ENCODE results near the gene NCCRP1.
A peak's percentile ranks its signal among the peaks of the same experiment; 100 is the strongest.

The NCCRP1 gene

DNA sequence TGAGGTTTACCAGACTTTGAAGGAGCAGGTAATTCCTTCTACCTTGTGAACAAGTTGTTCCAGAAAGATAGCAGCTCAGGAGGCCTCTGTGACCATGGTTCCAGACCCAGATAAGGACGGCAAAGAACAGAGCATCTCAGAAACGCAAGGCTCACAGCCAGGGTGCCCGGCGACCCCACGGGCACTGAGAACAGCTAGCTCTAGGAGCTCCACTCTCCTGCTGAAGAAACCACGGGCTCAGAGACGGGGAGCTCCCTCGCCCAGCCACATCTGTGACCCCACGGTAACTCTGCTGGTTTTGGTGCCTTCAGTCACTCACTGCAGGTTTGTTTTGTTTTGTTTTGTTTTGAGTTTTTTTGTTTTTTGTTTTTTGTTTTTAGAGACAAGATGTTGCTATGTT, 16.0 kb upstream of the NCCRP1 start:
- no peak for DNase-seq (ENCODE audit: low spot score)

DNA sequence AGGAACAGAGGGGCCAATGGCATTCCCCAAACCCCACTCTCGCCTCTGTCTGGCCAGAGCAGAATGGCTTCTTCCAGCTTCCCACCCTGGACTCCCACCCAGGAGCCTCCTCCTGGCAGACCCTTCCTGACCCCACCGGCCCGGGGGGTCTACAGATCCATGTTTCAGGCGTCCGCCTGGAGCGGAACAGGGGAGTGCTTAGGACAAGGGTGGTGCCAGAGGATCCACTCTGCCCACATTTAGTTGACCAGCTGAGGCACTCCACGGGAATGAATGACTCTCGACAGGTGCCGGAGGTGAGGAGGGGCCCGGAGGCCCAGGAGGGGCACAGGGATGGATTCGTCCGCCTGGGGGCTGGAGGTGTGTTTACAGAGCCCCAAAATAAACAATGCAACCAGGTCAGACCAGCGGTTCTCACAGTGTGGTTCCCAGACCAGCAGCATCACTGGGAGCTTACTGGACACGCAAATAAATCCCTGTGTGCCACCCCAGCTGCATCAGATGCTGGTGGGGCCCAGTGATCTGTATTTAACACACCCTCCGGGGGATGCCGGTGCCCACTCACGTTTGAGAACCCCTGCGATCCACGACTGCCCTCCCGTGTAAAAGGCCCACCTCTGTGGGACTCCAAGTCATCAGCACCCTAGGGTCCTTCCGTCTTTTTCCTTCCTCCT, 15.1 kb upstream of the NCCRP1 start:
- no peak for DNase-seq (ENCODE audit: low spot score)

DNA sequence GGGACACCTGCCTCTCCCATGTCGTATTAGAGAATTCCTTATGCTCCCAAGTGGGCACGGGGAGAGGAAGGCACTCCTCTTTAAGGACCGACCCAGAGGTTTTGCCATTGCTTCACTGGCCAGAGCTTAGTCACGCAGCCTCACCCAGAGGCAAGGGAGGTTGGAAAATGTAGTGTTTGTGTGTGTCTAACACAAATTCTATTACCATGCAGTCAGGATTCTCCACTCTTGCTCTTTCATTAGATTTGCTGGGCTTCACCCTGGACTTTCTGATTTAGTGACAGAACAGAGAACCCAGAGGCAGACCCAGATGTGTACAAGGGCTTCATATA, 14.6 kb upstream of the NCCRP1 start:
- DNase-seq (ENCODE audit: low spot score), result no peak

DNA sequence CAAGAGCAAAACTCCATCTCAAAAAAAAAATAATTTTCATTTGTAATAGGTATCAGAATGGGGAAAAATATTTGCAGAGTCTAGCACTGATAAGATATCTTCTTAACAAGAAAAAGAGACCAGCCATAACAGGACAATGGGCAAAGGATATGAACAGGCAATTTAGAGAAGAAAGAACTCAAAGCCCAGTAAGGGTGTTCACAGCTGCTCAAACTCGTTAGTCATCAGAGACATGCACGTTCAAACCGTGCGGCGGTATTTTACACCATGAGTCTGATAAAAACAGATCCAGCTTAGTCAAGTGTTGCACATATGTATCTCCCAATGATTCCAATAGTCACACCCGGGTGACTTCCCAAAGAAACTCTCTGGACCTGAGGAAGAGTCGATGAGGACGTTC, 13.7 kb upstream of the NCCRP1 start:
- DNase-seq (ENCODE audit: low spot score), result no peak

DNA sequence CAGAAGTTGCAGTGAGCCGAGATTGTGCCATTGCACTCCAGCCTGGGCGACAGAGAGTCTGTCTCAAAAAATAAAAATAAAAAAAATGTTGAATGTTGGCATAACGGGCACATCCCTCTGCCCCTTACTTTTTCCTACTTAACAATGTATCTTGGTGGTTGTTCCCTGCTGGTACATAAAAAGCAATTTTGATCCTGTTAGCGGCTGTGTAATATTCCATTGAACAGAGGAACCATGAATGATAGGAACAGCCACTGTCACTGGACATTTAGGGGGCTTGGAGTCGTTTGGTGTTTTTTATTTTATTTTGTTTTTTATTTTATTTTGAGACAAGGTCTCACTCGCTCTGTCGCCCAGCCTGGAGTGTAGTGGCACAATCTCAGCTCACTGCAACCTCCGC, 10.4 kb upstream of the NCCRP1 start:
- DNase-seq (ENCODE audit: low spot score), result no peak

DNA sequence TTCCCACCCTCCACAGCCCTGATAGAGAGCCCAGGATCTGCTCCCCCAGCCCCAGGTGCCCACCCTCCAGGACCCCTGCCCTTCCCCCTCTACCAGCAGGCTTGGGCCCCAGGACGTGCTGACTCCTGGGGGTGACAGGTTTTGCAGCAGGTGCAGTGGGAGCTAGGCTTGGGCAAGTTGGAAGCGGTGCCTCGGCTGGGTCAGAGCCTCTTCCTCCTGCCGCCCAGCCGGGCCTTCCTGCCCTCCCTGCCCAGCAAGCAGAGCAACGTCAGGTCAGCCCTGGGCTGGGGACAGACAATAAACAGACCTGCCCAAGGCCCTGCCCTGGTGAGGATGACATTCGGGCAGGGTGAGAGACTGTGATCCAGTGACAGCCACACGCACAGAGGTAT, 9.2 kb upstream of the NCCRP1 start:
- DNase-seq (ENCODE audit: low spot score), result no peak

DNA sequence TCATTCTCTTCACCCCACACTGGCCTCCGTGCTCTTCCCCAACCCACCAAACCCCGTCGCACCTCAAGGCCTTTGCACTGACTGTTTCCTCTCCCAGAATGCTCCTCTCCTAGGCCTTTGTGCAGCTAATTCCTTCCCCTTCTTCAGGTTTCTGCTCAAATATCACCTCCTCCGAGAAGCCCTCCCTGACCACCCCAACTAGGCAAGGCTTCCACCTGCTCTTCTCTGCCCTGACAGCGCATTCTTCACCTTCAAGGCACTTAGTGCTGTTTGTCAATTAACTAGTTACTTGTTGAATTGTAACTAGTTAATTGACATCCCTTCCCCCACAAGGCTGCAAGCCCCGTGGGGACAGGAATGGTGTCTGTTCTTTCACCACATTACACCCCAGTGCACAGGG, 7.8 kb upstream of the NCCRP1 start:
- no peak for DNase-seq (ENCODE audit: low spot score)

DNA sequence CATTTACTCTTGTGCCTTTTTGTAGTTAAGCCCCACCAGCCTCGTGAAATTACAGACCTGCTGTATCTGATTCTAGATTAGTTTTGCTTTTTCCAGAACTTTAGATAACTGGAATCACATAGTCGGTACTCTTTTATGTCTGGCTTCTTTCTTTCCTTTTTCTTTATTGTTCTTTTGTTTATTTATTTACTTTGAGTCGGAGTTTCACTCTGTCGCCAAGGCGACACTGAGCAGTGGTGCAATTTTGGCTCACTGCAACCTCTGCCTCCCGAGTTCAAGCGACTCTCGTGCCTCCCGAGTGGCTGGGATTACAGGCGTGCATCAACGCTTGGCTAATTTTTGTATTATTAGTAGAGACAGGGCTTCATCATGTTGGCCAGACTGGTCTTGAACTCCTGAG, 6.0 kb upstream of the NCCRP1 start:
- no peak for DNase-seq (ENCODE audit: low spot score)

DNA sequence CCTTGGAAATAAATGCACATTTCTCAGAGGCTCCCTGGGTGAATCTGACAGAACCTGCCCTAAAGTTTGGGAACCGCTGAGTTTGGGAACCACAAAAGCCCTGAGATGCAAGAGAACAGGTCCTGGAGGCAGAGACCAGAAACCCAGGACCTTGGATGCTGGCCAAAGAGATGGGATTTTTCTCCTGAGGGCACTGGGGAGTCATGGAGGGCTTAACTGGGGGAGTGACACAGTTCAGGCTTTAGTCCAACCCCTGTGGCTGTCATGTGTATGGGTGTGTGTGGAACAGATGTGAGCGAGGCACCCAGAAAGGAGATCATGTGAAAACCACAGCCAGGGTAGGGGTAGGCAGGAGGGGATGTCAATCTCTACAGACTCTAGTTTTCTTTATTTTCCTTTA, 3.9 kb upstream of the NCCRP1 start:
- DNase-seq (ENCODE audit: low spot score), result no peak

DNA sequence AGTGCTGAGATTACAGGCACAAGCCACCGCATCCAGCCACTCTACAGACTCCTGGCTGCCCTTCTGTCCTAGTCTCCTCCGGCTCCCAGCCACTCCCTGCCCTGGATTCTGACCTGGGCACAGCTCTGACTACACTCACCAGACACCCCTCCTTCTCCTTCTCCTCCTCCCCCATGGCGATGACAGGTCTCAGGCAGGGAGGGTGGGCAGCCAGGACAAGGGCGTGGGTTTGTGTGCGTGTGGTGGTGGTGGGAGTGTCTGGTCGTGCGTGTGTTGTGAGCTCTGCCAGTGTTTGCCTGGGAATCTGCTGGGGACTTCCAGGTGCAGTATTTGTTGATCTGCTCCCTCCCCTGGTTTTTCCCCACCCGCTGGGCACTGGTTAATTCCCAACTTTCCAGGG, 3.0 kb upstream of the NCCRP1 start:
- no peak for DNase-seq (ENCODE audit: low spot score)

DNA sequence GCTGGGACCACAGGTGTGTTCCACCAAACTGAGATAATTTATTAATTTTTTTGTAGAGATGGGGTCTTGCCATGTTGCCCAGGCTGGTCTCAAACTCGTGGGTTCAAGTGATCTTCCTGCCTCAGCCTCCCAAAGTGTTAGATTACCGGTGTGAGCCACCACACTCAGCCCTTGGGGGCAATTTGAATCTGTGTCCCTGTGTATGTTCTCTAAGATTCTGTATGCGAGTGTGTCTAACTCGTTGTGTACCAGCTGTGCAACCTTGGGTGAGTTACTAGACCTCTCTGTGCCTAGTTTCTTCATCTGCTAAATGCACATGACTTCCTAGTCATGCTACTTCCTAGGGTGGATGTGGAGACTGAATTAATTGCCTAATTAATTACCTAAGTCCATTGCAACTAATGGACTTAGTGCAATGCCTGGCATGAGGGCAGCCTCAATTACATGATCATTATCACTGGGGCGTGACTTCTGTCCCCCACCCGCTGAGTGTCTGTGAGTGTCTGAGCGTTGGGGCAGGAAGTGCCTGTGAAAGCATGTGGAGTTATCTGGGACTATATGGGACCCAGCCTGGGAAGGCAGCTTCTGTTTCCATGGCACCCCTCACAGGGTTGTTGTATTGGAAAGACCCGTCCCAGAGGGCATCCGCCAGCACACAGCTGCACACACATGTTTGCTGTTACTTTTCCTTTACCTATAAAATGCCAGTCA, 1.8 kb upstream of the NCCRP1 start:
- DNase-seq (ENCODE audit: low spot score), result no peak

DNA sequence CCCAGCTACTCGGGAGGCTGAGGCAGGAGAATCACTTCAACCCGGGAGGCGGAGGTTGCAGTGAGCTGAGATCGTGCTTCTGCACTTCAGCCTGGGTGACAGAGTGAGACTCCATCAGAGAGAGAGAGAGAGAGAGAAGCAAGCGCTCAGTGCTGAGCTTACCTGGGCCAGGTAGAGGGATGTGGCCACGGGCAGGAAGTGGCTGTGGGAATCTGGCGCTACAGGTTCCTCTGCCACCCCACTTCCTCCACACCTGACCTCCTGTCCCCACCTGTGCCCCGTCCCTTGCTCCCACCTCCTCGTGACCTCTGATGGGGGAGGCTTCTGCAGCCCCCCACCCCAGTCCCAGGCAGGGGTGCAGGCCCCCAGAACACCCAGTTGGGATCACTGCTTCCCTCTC, 1.0 kb upstream of the NCCRP1 start:
- DNase-seq (ENCODE audit: low spot score), result peak; percentile 10

DNA sequence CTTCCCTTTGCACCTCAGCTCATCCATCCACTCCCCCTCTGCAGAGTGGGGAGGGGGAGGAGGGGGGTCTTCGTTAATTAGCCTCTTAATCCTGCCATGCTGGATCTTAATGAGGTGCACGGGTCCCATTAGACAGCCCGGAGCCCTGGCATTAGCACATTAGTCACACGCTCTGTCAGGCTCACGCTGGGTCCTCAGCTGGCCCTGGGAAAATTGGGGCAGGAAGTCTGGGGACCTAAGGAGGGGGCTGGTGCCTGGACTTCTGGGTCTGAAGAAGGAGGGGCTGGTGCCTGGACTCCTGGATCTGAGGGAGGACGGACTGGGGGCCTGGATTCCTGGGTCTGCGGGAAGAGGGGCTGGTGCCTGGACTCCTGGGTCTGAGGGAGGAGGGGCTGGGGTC, 444 bp upstream of the NCCRP1 start:
- DNase-seq (ENCODE audit: low spot score), result no peak

DNA sequence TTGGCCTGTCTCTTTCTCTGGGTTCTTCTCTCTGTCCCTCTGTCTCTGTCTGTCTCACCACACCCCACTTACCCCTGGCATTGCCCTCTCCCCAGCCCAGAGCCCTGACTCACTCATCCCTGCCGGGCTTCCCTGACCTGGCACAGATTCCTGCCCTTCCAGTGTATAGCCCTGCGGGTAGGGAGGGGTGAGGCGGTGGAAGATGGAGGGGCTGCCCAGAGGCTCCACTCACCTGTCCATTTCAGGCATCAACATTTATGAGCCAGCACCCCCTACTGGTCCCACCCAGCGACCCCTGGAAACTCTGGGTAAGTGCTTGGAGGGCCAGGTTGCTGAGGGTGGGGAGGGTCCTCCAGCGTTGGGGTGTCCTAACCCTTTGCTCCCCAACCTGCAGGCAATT, 1.0 kb downstream of the NCCRP1 start:
- no peak for DNase-seq (ENCODE audit: low spot score)

DNA sequence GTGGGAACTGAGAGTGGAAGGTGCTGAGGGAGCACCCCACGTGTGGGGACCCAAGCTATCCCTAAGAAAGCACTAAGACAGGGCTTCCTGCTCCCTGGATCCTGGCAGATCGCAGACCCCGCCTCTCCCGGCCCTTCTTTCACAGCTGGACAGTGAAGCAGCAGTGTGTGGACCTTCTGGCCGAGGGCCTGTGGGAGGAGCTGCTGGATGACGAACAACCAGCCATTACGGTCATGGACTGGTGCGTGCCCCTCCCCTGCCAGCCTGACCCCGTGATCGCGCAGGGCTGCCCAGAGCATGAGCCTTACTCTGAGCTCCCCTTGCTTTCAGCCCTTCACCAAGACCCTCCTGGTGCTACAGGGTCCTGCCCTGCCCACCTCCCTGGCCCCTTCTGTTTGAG, 2.3 kb downstream of the NCCRP1 start:
- no peak for DNase-seq (ENCODE audit: low spot score)

DNA sequence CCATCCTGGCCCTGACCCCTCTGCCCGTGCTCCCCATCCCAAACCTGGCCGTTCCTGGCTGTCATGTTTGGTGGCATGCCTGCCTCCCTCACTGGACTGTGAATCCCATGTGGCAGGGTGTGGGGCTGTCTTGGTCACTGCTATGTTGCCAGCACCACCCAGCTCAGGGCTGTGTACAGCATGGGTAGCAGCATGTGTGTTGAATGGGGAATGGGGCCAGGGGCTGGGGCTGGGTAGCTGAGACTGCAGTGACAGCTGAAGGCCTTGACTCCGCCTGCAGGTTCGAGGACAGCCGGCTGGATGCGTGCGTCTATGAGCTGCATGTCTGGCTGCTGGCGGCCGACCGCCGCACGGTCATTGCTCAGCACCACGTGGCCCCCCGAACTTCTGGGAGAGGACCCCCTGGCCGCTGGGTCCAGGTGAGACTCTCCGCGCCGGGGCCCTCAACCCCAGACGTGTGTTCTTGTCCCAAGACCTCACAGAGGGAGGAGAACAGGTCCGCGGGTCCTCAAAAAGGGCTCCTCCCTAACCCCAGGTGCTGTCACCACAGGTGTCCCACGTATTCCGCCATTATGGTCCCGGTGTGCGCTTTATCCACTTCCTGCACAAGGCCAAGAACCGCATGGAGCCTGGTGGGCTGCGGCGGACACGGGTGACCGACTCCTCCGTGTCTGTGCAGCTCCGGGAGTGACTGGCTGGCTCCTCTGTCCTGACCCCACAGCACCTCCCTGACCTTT, 3.5 kb downstream of the NCCRP1 start:
- no peak for DNase-seq (ENCODE audit: low spot score)

DNA sequence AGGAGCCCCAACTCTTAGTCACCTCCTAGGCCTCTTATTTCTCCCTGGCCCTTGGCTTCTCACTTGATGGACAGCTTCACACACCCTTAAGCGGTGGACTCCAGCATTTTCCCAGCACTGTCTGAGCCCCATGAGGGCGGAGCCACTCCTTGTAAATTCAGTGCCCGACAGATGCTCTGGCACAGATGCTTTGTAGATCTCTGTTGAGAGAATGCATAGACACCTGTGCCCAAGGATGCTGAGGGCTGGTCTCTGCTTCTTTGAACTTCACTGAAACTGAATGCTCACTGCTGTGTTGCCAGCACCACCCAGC, 4.0 kb downstream of the NCCRP1 start:
- DNase-seq (ENCODE audit: low spot score), result no peak

DNA sequence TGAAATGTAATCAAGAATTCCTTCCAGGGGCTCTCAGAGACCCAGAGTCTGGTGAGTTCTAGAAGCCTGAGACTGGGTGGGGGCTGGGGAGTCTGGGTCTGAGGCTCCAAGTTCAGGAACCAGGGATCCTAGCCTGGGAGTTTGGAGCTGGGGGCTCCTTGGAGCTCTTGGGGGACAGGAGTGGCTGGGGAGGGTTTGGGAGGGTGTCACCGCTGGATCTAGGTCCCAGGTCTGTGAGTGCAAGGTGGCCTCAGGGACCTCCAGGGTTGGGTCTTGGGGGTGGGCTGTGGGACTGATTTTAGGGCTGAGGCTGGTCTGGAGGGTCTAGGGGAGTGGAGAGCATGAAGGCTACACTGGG, 6.2 kb downstream of the NCCRP1 start:
- no peak for DNase-seq (ENCODE audit: low spot score)

DNA sequence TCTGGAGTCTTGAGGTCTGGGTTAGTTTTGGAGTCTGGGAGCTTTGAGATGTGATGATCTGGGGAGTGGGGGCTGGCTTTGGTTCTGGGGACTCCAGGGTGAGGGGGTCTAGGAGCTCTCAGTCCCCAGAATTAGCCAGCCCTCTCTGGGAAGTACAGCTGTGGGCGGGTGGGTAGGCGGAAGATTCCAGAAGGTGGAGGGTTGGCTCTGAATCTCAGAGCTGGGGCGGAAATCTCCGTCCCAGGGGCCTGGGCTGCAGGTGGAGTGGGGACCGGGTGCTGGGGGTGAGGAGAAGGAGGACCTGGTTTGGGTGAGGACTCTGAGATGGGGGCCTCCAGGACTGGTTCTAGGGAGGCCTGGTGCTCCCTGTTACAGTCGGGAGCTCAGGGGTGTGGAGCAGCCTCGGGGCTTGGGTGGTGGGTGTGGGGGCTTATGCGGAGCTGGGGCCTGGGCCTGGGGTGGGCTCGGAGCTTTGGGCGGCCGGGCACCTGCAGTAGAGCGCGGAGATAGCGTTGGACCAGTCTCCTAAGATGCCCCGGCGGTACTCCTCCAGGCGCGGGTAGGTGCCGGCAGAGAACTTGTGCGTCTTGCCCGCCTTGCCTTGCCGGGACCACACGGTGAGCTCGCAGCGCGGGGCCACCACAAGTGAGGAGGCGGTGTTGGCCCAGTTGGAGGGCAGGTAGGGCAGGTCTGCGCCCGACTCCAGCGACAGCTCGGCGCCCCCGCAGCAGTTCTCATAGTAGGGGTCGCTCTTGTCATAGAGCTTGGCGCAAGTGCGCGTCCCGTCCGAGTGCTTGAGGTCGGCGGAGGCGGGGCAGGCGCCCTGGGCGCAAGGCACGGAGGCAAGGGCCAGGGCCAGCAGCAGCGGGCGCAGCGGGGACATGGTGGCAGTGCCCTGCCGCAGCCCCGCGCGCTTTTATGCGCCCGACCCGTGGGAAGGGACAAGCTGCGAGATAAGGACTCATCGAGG, 6.9 kb downstream of the NCCRP1 start, which contains the start of gene SYCN:
TSS of gene SYCN (minus strand) at position 892 of the 970 bp plus-strand sequence. CDS start at position 883, 9 bp downstream.
- DNase-seq (ENCODE audit: low spot score), result no peak

DNA sequence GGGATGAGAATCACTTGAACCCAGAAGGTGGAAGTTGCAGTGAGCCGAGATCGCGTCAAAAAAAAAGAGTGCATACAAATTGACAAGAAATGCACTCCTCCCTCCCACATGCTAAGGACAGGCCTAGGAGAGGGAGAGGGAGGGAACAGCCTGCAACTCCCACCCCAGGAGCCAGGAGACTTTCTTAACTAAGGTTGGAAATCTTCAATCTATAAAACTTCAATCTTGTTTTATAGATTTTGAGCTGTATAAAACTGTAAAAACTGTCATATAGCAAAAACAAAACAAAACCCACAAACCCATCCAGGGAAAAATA, 8.6 kb downstream of the NCCRP1 start:
- DNase-seq (ENCODE audit: low spot score), result no peak

DNA sequence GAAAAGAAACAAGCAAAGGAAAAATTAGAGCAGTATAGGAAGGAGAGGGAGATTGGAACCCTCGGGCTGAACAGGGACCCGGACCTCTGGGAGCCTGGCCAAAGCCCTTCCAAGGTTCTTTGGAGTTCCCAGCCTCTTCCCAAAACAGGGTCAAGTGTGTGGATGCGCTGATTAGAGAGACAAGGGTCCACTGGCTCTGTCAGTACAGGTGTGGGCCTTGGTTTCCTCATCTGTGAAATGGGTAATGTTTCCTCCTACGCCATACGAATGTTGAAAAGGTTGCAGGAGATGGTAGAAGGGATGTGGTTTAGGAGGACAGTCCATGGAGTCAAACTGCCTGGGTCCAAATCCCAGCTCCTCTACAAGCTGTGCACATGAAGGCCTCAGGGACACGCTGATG, 9.4 kb downstream of the NCCRP1 start:
- no peak for DNase-seq (ENCODE audit: low spot score)

DNA sequence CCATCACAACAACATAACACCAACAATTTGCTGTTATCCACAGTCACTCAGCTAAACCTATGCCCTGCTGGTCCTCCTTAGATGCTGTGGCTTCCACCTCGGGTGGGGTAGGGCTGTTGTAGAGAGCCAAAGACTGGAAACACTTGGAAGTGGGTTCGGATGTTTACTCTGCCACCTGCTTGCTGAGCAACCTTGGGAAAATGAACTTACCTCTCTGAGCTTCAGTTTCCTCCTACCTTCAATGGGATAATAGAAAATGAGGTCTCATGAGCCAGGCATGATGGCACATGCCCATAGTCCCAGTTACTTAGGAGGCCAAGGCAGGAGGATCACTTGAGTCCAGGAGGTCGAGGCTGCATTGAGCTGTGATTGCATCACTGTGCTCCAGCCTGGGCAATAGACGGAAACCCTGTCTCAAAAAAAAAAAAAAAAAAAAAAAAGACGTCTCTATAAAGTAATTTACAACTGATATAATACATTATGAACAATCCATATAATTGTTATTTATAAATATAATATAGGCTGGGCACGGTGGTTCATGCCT, 10.6 kb downstream of the NCCRP1 start:
- DNase-seq (ENCODE audit: low spot score), result no peak
